Right lobe of liver (tissue), 6 donors: ENCODE data around the gene CNNM1. TPM values are rescaled to one million over a fixed set of nuclear protein-coding genes. Genes with fewer than 3 reads are reported as not detected.

Source experiments
- ATAC-seq, 4 donors: fragments of 200-7000 bp; cut with Tn5 transposase; one replicate each; pipeline ENCODE4 v1.9.1; 2020; ENCODE audit warnings: mild to moderate bottlenecking in 4 of 4, moderate library complexity in 4 of 4
- DNase-seq, 3 donors: peaks; one replicate each; pipeline ENCODE4 v3.0.0-alpha.2; 2020
- H3K27ac ChIP-seq, 3 donors: fragments of 200-600 bp; one replicate each; pipeline ENCODE4 v1.8.0; 2022
- H3K27me3 ChIP-seq, 2 donors: fragments of 200-600 bp; one replicate each; pipeline ENCODE4 v1.8.0; 2022
- H3K36me3 ChIP-seq, 4 donors: fragments of 200-600 bp; sonication (generic) in 1 of 4; one replicate each; pipeline versions ENCODE4 v1.5.1 to v1.8.0; 2017 to 2022; ENCODE audit warnings: control low read depth in 1 of 4
- H3K4me1 ChIP-seq, 4 donors: fragments of 200-600 bp; sonication (generic) in 1 of 4; one replicate each; pipeline versions ENCODE4 v1.5.1 to v1.8.0; 2017 to 2022; ENCODE audit warnings: control low read depth in 1 of 4
- H3K4me3 ChIP-seq, 3 donors: fragments of 200-600 bp; one replicate each; pipeline ENCODE4 v1.8.0; 2022
- H3K9me3 ChIP-seq, 4 donors: fragments of 200-600 bp; sonication (generic) in 1 of 4; one replicate each; pipeline versions ENCODE4 v1.5.1 to v1.8.0; 2017 to 2022; ENCODE audit warnings: control low read depth in 1 of 4
- POLR2A ChIP-seq: fragments of 450-650 bp; IDR thresholded peaks from one replicate; pipeline ENCODE4 v1.6.1; 2017; ENCODE audit warnings: antibody characterized with exemption, mild to moderate bottlenecking
- WGBS: methylation state at CpG from one replicate; pipeline ENCODE4 v1.1.6; 2018; ENCODE audit warnings: low coverage, low lambda C conversion rate; ENCODE audit not compliant: insufficient coverage; ENCODE audit errors: missing lambda C conversion rate; 5-methylcytosine and 5-hydroxymethylcytosine counted together
- intact Hi-C, 2 donors: fragments of 100-400 bp; cut with DNase I; formaldehyde crosslinking; loops; one replicate each; pipeline versions ENCODE4 v1.11.2 to v1.14.1; 2022
- total RNA-seq, 6 experiments: library from RNA; depleted of rRNA in 2 of 6; stranded (reverse); fragments of >200 nt in 2 of 6; fragmentation: NEBNext Ultra II Directional in 3 of 6; extraction: Animal tissue kit (Norgen Biotek cat#: 25700) in 3 of 6; gene quantifications; one replicate each; pipeline versions ENCODE4 v1.1.0 to v1.2.4, GENCODE V29; 2016 to 2023
- TF ChIP-seq, protein P1 (sequence below), 4 donors: fragments of 200-600 bp in 3 of 4; fragments of 450-650 bp in 1 of 4; IDR thresholded peaks; one replicate each; pipeline versions ENCODE4 v1.5.1 to v1.8.0; 2016 to 2022; ENCODE audit warnings: antibody characterized with exemption in 4 of 4, mild to moderate bottlenecking in 2 of 4
- donor health status: DM: no; HTN: yes; CAD: no.
- donor health status: DM: no; HTN: no; CAD: no.
- donor health status: DM: no; HTN: no; CAD: no.
- donor health status: DM: no; HTN: yes; CAD: no.
- donor health status: DM: no; HTN: yes; CAD: no.

CNNM1 gene
- total RNA-seq, 6 experiments from 2014 or later: 0.12 to 0.40 (median 0.20) TPM

DNA sequence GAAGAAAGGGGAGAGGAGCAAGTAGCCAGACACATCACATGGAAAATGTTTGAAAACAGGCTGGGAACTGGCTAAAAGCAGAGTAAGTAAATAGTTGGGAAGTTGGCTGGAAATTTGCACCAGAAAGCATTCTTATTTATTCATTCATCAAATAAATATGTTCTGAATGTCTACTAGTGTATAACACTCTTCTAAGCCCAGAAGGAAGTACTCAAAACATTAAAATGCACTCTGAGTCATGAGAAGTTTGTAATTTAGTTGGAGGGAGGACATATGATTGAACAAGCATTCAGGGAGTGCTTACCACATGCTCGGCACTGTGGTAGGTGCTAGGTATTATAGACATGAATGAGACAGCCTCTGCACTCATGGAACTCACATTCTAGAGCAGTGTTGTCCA is 37.0 kb upstream of the CNNM1 start:
- intact Hi-C loops: no loop called here
- Histone ChIP-seq H3K27ac (no peak overlapping the region), H3K27me3 (no peaks in the 10 kb centered on the region), H3K4me3 (no peak overlapping the region), H3K4me1 (no peaks in the 10 kb centered on the region), H3K9me3 (no peaks in the 10 kb centered on the region), H3K36me3 (no peaks in the 10 kb centered on the region)
- DNase-seq (no peak), ATAC-seq (peak in 1 of 4 donors; percentile 57)
- no peak for TF ChIP-seq POLR2A
- TF ChIP-seq, protein P1, sequence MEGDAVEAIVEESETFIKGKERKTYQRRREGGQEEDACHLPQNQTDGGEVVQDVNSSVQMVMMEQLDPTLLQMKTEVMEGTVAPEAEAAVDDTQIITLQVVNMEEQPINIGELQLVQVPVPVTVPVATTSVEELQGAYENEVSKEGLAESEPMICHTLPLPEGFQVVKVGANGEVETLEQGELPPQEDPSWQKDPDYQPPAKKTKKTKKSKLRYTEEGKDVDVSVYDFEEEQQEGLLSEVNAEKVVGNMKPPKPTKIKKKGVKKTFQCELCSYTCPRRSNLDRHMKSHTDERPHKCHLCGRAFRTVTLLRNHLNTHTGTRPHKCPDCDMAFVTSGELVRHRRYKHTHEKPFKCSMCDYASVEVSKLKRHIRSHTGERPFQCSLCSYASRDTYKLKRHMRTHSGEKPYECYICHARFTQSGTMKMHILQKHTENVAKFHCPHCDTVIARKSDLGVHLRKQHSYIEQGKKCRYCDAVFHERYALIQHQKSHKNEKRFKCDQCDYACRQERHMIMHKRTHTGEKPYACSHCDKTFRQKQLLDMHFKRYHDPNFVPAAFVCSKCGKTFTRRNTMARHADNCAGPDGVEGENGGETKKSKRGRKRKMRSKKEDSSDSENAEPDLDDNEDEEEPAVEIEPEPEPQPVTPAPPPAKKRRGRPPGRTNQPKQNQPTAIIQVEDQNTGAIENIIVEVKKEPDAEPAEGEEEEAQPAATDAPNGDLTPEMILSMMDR (IDR thresholded peaks at IDR 0.05): no peak
- 56% methylated on average over 1 of the region's 1 CpG for WGBS

DNA sequence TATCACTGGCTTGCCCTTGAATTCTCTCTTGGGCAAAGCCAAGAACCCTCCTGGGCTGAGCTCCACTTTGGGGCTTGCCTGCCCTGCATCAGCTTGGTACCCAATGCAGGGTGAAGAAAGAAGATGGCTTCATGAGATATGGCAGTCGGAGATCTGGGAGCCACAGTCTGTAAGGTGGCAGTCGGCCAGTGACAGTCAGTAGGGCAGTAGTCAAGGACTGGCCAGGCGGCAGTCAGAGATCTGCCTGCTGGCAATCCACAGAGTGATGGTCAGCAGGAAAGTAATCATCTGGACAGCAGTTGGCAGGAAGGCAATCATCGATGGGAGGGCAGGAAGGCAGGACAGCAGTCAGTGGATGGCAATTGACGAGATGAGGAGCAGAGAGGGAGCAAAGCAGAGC is 32.6 kb upstream of the CNNM1 start:
- DNase-seq (peak; percentile 59 to 62 (median 60)), ATAC-seq (peak; percentile 21 to 92 (median 72))
- 26% methylated on average over 5 of the region's 5 CpGs for WGBS
- Histone ChIP-seq H3K36me3 (no peaks in the 10 kb centered on the region), H3K9me3 (no peaks in the 10 kb centered on the region), H3K4me1 (no peaks in the 10 kb centered on the region), H3K27me3 (no peaks in the 10 kb centered on the region), H3K4me3 (no peak overlapping the region), H3K27ac (no peak overlapping the region)
- TF ChIP-seq, protein P1 (IDR thresholded peaks at IDR 0.05): no peak
- no peak for TF ChIP-seq POLR2A
- intact Hi-C loops: no loop called here

DNA sequence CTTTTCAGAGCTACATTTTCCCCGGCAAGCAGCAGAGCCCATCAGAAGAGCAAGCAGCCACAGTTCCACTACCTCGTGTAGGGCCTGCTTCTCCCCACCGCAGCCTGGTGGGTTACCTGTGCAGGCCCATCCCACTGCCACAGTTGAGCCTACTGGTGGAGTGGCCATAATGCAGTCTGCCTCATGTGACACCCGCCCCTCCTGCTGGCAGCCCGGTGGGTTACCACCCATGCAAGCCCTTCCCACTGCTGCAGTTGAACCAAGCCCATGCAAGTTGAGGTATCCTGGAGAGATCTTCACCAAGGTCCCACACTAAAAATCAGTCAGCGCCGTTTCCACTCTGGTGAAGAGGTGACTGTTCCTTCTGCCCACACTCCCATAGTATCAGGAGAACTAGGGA is 32.1 kb upstream of the CNNM1 start:
- H3K9me3 ChIP-seq: no peaks in the 10 kb centered on the region

DNA sequence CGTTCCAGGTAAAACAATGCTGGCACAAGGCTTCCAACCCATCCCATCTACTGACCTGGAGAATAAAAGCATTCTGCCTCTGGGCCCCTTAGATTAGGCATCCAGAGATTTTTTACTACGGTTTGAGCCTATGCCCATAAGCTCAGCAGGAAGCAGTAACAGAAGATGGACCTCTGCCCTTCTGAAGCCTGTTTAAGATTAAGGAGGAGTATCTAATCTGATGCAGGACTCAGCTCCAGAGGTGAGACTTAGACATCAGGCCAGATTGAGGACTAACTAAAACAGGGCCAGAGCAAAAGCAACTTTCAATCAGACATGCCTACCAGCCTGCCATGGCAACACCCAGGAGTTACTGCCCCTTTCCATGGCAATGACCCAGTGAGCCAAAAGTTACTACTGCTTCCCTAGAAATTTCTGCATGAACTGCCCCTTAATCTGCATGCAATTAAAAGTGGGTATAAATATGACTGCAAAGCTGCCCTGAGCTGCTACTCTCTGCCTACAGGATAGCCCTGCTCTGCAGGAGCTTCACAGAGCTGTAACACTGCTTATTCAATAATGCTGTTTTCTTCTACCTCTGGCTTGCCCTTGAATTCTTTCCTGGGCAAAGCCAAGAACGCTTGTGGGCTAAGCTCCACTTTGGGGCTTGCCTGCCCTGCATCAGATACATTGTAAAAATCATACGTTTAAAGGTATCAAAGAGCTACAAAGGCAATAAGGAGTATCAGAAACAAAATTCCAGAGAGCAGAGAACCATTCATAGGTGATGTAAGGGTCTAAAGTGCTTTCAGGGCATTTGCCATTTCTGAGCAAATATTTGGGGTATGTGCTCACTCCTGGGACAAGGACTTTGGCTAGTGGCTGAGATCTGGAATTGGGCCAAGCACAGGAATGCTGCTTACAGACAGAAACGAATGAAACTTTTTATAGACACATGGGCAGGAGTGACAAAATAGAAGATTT is 25.0 kb upstream of the CNNM1 start:
- H3K36me3 ChIP-seq: no peaks in the 10 kb centered on the region
- DNase-seq (peak; percentile 69 to 87 (median 72)), ATAC-seq (peak; percentile 90 to 95 (median 94))
- H3K27me3 ChIP-seq: no peaks in the 10 kb centered on the region
- peaks cover 0 to 24% (median 11%) of the 10 kb centered on the region in 4 donors for H3K4me1 ChIP-seq
- peaks cover 0 to 4% (median 0%) of the 10 kb centered on the region in 4 donors for H3K9me3 ChIP-seq
- H3K4me3 ChIP-seq: no peak overlapping the region
- H3K27ac ChIP-seq: peak overlapping the region; percentile 30 to 64 (median 60)
- 5% methylated on average over 5 of the region's 5 CpGs for WGBS
- intact Hi-C loops: no loop called here
- TF ChIP-seq POLR2A: no peak
- TF ChIP-seq, protein P1 (IDR thresholded peaks at IDR 0.05): no peak

More for the DNA sequence above, 32.1 kb upstream of the CNNM1 start:
- intact Hi-C loops: no loop called here
- Histone ChIP-seq H3K4me1 (no peaks in the 10 kb centered on the region), H3K36me3 (no peaks in the 10 kb centered on the region), H3K27ac (no peak overlapping the region), H3K27me3 (no peaks in the 10 kb centered on the region), H3K4me3 (no peak overlapping the region)
- no peak for DNase-seq
- peak in 1 of 4 donors; percentile 21 for ATAC-seq
- WGBS: 82% methylated on average over 4 of the region's 7 CpGs
- TF ChIP-seq POLR2A: no peak
- TF ChIP-seq, protein P1 (IDR thresholded peaks at IDR 0.05): no peak
